Breast epithelium (tissue), 4 donors: Measurements from ENCODE around the gene GMDS. TPM values are rescaled to one million over a fixed set of nuclear protein-coding genes. Genes with fewer than 3 reads are reported as not detected.

Experiments
- DNase-seq, 2 donors: peaks; one replicate each; pipeline ENCODE4 v3.0.0-alpha.2; 2019; ENCODE audit warnings: low spot score in 2 of 2
- H3K27ac ChIP-seq, 2 donors: fragments of 200-600 bp; sonication (generic) in 1 of 2; one replicate each; pipeline ENCODE4 v1.5.1; 2016 to 2019; ENCODE audit warnings: mild to moderate bottlenecking in 1 of 2
- H3K27me3 ChIP-seq, 2 donors: fragments of 200-600 bp; sonication (generic) in 1 of 2; one replicate each; pipeline versions ENCODE4 v1.5.1 to v1.6.0; 2017 to 2019; ENCODE audit warnings: control low read depth in 1 of 2, mild to moderate bottlenecking in 1 of 2
- H3K36me3 ChIP-seq: fragments of 200-600 bp; one replicate; pipeline ENCODE4 v1.5.1; 2019
- H3K4me1 ChIP-seq, 2 donors: fragments of 200-600 bp; sonication (generic); one replicate each; pipeline ENCODE4 v1.5.1; 2016 to 2019; ENCODE audit warnings: control low read depth in 1 of 2
- H3K4me3 ChIP-seq, 3 donors: fragments of 200-600 bp; sonication (generic); 1 replicate in 2 of 3; 2 replicates in 1 of 3; pipeline ENCODE4 v1.5.1; 2016 to 2019; ENCODE audit warnings: mild to moderate bottlenecking in 3 of 3, moderate library complexity in 2 of 3
- H3K9me3 ChIP-seq, 2 donors: fragments of 200-600 bp; sonication (generic) in 1 of 2; one replicate each; pipeline ENCODE4 v1.5.1; 2016 to 2019; ENCODE audit warnings: control low read depth in 1 of 2
- CTCF ChIP-seq, 3 donors: fragments of 450-650 bp; IDR thresholded peaks; one replicate each; pipeline ENCODE4 v1.5.1; 2016 to 2017; ENCODE audit warnings: antibody characterized with exemption in 3 of 3, mild to moderate bottlenecking in 3 of 3, moderate library complexity in 3 of 3
- POLR2A ChIP-seq: fragments of 450-650 bp; IDR thresholded peaks from one replicate; pipeline ENCODE4 v1.6.1; 2016; ENCODE audit warnings: antibody characterized with exemption, mild to moderate bottlenecking, moderate library complexity
- POLR2AphosphoS5 ChIP-seq, 3 donors: sonication (generic); formaldehyde crosslinking; IDR thresholded peaks; one replicate each; pipeline ENCODE4 v1.6.1; 2017; ENCODE audit warnings: antibody characterized with exemption in 3 of 3
- intact Hi-C: fragments of 100-400 bp; cut with DNase I; formaldehyde crosslinking; loops from one replicate; pipeline ENCODE4 v1.15.1; 2023; ENCODE audit warnings: low total_unique reads
- total RNA-seq, 3 donors: library from RNA; depleted of rRNA; stranded (reverse); fragments of >200 nt; gene quantifications; one replicate each; pipeline ENCODE4 v1.1.0, GENCODE V29; 2016

Gene GMDS
- total RNA-seq, 3 donors from 2014 or later: 7.5 to 29.2 (median 17.0) TPM

DNA sequence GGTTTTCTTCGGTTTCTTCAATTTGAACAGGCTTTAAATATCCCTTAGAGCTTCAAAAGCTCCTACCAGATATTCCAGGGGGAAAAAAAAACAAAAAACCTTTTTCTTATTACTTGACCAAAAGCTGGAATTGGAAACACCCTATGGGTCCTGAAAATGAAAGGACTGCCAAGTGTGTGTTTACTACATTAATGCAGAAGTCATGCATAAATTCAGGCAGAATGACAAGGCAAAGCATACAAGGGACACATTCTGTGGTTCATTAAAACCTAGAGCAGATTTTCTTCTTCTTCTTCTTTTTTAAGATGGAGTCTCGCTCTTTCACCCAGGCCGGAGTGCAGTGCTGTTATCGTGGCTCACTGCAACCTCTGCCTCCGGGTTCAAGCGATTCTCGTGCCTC lies 119.1 kb downstream of the GMDS start:
- no peak for DNase-seq
- no peak overlapping the region for H3K27ac ChIP-seq
- no peaks in the 10 kb centered on the region for H3K36me3 ChIP-seq
- H3K4me1 ChIP-seq: no peaks in the 10 kb centered on the region
- no peak overlapping the region for H3K4me3 ChIP-seq
- H3K9me3 ChIP-seq: no peaks in the 10 kb centered on the region
- TF ChIP-seq POLR2AphosphoS5 (IDR thresholded peaks at IDR 0.05) (no peak), CTCF (IDR thresholded peaks at IDR 0.05) (no peak), POLR2A (no peak)
- intact Hi-C loops: no loop called here
- no peaks in the 10 kb centered on the region for H3K27me3 ChIP-seq

DNA sequence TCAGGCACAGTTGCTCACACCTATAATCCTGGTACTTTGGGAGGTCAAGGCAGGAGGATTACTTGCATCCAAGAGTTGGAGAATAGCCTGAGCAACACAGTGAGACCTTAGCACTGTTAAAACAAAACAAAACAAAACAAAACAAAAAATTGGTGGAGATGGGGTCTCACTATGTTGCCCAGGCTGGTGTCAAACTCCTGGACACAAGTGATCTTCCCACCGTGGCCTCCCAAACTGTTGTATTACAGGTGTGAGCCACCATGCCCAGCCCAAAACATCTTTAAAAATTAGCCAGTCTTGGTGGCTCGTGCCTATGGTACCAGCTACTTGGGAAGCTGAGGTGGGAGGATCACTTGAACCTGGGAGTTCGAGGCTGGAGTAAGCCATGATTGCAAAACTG lies 120.2 kb downstream of the GMDS start:
- Histone ChIP-seq H3K4me3 (no peak overlapping the region), H3K9me3 (no peaks in the 10 kb centered on the region), H3K4me1 (no peaks in the 10 kb centered on the region), H3K27me3 (no peaks in the 10 kb centered on the region), H3K27ac (no peak overlapping the region), H3K36me3 (no peaks in the 10 kb centered on the region)
- intact Hi-C loops: no loop called here
- TF ChIP-seq POLR2AphosphoS5 (IDR thresholded peaks at IDR 0.05) (no peak), CTCF (IDR thresholded peaks at IDR 0.05) (no peak), POLR2A (no peak)
- DNase-seq: no peak

DNA sequence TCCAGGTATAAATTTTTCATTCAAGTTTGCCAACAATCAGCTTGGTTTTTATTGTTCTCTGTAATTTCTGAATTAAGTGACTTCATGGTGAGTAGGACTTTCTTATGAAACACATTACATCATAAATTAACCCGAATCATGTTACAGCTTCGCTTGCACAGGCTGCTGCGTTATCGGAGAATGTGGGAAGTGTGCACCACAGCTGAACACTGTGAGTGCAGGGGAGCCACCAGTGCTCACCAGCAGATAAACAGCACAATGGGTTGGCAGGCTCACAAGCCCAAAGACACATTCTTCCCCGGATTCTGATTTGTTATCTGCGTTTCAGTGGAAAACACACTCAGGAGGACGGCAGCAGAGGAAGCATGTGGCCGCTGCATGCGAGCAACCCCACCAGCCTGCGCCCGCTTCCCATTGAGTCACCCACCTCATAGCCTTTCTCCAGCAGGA lies 121.1 kb downstream of the GMDS start:
- no peak for DNase-seq

DNA sequence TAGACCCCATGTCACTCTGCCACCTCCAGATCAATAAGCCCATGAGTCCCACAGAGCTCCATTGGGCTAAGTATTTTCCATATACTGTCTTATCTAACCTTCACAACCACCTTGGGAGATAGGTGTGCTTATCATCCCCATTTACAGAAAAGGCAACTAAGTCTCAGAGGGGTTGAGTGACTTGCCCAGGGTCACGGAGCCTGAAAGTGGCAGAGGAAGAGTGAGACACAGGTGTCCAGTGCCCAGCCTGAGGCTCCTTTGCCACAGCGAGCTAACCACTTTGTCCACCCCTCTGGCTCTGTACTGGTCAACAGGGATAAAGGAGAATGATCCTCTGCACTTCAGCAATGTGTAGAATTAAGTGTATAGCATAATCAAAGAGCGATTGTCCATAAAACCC lies 124.5 kb downstream of the GMDS start:
- no peak for TF ChIP-seq POLR2A
- TF ChIP-seq POLR2AphosphoS5 (IDR thresholded peaks at IDR 0.05): no peak
- TF ChIP-seq CTCF (IDR thresholded peaks at IDR 0.05): no peak
- no peaks in the 10 kb centered on the region for H3K9me3 ChIP-seq
- no peak overlapping the region for H3K27ac ChIP-seq
- intact Hi-C loops: no loop called here
- no peak overlapping the region for H3K4me3 ChIP-seq
- DNase-seq: no peak
- H3K27me3 ChIP-seq: no peaks in the 10 kb centered on the region
- H3K36me3 ChIP-seq: no peaks in the 10 kb centered on the region
- no peaks in the 10 kb centered on the region for H3K4me1 ChIP-seq

More for the DNA sequence above, 121.1 kb downstream of the GMDS start:
- TF ChIP-seq POLR2A (no peak), CTCF (IDR thresholded peaks at IDR 0.05) (no peak), POLR2AphosphoS5 (IDR thresholded peaks at IDR 0.05) (peak in 1 of 3 donors; percentile 27)
- no peaks in the 10 kb centered on the region for H3K27me3 ChIP-seq
- H3K36me3 ChIP-seq: no peaks in the 10 kb centered on the region
- no peaks in the 10 kb centered on the region for H3K9me3 ChIP-seq
- H3K27ac ChIP-seq: no peak overlapping the region
- intact Hi-C loops: no loop called here
- no peak overlapping the region for H3K4me3 ChIP-seq
- no peaks in the 10 kb centered on the region for H3K4me1 ChIP-seq

- no peak overlapping the region for H3K27ac ChIP-seq
- H3K36me3 ChIP-seq: no peaks in the 10 kb centered on the region
- H3K27me3 ChIP-seq: no peaks in the 10 kb centered on the region
- intact Hi-C loops: loop anchor here (10.0 kb wide), 2 partner anchors 56 to 886 kb away; no protein-coding TSS in a partner anchor
- no peaks in the 10 kb centered on the region for H3K4me1 ChIP-seq
- TF ChIP-seq POLR2A (no peak), POLR2AphosphoS5 (IDR thresholded peaks at IDR 0.05) (no peak), CTCF (IDR thresholded peaks at IDR 0.05) (no peak)
- no peaks in the 10 kb centered on the region for H3K9me3 ChIP-seq
- no peak for DNase-seq
- H3K4me3 ChIP-seq: no peak overlapping the region
These were observed 126.1 kb downstream of the GMDS start for GRCh38 chr6:2119275-2119674.
